Esophagus muscularis mucosa (tissue), 4 donors: Measurements from ENCODE around the gene RAB3B.

Source experiments
- EP300 ChIP-seq: sonication (generic); formaldehyde crosslinking; IDR thresholded peaks from one replicate; pipeline ENCODE4 v1.6.1; 2017; ENCODE audit warnings: antibody characterized with exemption
- POLR2A ChIP-seq: fragments of 450-650 bp; IDR thresholded peaks from one replicate; pipeline ENCODE4 v1.6.1; 2017; ENCODE audit warnings: antibody characterized with exemption, moderate library complexity, mild to moderate bottlenecking, low read depth
- POLR2AphosphoS5 ChIP-seq, 2 donors: sonication (generic); formaldehyde crosslinking; IDR thresholded peaks; one replicate each; pipeline ENCODE4 v1.6.1; 2017; ENCODE audit warnings: antibody characterized with exemption in 2 of 2
- TF ChIP-seq, protein P1 (sequence below), 3 experiments: fragments of 200-600 bp in 2 of 3; fragments of 450-650 bp in 1 of 3; sonication (generic) in 2 of 3; IDR thresholded peaks; one replicate each; pipeline ENCODE4 v1.5.1; 2017 to 2019; ENCODE audit warnings: antibody characterized with exemption in 3 of 3, mild to moderate bottlenecking in 2 of 3, moderate library complexity in 1 of 3

DNA sequence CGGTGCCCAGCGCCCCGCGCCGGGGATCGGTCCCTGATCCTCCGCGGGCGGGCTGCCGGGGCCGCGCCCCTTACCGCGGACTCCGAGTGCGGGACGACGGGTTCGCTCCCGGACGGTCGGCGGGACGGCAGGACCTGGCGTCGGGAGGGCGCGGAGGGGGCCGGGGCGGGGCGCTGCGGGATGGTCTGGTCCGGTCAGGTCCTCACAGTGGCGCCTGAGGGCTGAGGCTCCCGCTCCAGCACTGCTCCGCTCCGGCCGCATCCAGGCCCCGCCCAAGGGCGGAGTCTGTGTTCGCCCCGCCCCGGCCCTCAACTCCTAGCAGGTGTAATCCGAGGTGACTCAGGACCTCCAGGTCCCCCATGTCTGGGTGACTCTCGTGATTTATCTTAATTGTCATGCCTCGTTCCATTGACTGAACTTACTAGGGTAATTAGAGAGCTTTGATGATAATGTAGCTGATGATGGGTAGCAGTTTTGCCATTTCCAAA lies at the start of gene RAB3B:
- TF ChIP-seq, protein P1, sequence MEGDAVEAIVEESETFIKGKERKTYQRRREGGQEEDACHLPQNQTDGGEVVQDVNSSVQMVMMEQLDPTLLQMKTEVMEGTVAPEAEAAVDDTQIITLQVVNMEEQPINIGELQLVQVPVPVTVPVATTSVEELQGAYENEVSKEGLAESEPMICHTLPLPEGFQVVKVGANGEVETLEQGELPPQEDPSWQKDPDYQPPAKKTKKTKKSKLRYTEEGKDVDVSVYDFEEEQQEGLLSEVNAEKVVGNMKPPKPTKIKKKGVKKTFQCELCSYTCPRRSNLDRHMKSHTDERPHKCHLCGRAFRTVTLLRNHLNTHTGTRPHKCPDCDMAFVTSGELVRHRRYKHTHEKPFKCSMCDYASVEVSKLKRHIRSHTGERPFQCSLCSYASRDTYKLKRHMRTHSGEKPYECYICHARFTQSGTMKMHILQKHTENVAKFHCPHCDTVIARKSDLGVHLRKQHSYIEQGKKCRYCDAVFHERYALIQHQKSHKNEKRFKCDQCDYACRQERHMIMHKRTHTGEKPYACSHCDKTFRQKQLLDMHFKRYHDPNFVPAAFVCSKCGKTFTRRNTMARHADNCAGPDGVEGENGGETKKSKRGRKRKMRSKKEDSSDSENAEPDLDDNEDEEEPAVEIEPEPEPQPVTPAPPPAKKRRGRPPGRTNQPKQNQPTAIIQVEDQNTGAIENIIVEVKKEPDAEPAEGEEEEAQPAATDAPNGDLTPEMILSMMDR (IDR thresholded peaks at IDR 0.05), result no peak
- no peak for TF ChIP-seq POLR2AphosphoS5 (IDR thresholded peaks at IDR 0.05)
- TF ChIP-seq POLR2A, result no peak
- no peak for TF ChIP-seq EP300
